Measurements from ENCODE around the gene FBXO47.

FBXO47 gene

DNA sequence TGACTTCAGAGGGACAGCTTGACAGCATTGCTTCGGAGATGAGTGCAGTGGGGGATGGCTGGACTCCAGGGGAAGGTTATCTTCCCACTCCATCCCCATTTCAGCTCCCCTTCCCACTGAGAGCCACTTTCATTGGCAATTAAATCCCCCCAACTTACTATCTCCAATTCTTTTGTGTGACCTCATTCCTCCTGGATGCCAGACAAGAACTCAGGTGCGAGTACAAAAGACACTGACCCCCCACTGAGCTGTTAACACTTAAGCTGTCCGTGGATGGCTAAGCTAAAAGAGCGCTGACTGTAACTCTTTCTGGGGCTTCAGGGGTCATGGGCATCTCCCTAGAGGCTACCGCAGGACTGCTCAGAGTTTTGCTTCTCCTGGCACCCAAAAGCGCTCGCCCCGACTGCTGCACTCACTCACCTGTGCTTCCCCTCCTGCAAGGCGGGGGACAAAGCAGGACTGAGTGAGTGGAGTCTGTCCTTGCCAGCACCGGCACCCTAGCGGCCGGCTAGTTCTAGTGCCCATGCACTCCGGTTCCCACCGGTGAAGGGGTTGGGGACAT, 44.8 kb upstream of the FBXO47 start:
- TF ChIP-seq, protein P1, sequence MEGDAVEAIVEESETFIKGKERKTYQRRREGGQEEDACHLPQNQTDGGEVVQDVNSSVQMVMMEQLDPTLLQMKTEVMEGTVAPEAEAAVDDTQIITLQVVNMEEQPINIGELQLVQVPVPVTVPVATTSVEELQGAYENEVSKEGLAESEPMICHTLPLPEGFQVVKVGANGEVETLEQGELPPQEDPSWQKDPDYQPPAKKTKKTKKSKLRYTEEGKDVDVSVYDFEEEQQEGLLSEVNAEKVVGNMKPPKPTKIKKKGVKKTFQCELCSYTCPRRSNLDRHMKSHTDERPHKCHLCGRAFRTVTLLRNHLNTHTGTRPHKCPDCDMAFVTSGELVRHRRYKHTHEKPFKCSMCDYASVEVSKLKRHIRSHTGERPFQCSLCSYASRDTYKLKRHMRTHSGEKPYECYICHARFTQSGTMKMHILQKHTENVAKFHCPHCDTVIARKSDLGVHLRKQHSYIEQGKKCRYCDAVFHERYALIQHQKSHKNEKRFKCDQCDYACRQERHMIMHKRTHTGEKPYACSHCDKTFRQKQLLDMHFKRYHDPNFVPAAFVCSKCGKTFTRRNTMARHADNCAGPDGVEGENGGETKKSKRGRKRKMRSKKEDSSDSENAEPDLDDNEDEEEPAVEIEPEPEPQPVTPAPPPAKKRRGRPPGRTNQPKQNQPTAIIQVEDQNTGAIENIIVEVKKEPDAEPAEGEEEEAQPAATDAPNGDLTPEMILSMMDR (IDR thresholded peaks at IDR 0.05; ENCODE audit: borderline replicate concordance, insufficient read depth, low read depth, low read length): no peak
- H3K4me3 ChIP-seq (ENCODE audit: low read depth, low read length): no peak overlapping the region

DNA sequence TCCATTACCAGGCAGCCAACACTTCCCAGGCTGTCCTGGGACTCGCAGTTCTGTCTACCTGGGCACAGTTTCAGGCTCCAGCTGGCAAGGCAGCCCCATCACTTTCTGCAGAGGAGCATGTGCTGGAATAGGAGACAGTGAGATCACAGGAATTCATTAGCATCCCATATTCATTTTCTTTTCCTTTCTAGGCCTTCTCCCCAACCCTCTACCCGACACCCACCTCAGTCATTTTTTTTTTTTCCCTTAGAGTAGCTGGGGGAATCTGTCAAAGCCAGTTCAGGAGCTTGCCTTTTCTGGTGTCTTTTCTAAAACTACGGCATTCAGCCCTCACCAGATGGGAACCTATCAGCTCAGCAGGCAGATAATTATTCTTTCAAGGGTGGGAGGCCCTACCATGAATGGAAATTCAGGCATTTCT, 42.4 kb upstream of the FBXO47 start:
- no peak overlapping the region for H3K4me3 ChIP-seq (ENCODE audit: low read depth, low read length)
- TF ChIP-seq, protein P1 (IDR thresholded peaks at IDR 0.05; ENCODE audit: borderline replicate concordance, insufficient read depth, low read depth, low read length): no peak

DNA sequence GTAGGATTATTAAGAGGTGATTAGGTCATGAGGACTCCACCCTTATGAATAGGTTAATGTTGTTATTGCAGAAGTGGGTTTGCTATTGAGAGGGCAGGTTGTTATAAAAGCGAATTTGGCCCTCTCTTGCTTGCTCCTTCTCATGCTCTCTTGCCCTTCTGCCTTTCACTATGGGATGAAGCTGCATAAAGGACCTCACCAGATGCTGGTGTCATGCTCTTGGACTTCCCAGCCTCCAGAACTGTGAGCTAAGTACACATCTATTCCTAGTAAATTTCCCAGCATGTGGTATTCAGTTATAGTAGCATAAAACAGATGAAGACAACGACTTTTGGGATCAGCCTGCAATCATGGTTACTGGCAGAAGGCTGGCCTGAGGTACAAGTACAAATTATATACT, 41.4 kb upstream of the FBXO47 start:
- TF ChIP-seq, protein P1 (IDR thresholded peaks at IDR 0.05; ENCODE audit: borderline replicate concordance, insufficient read depth, low read depth, low read length): no peak

DNA sequence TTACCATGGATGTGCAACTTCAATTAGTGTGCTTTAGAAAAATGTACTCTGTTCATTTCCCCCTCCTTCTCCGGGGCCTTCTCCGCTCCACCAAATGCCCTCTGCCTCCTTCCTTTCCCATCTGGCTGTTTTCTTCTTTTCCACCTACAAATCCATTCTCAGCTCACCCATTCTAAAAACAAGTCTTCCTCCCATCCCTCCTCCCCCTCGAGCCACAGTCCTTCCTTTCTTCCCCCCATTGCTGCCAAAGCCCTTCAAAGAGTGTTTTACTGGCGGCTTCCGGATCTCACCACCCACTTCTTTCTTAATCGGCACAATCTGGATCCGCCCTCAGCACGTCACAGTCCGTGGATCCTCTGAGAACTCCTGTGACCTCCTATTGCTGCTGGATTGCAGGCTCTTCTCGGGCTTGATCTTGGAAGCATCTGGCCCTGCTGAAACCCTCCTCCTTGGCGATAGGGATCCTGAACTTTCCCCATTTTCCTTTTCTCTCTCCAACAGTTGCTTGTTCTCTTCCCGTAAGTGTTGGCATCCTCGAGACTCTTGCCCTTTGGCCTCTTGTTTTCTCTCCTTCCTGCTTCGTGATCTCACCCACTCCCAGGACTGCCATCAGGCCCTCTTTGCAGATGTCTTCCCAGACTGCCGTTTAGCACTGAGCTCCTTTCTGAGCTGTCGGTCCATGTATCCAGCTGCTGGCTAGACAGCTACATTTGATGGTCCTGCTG, 36.0 kb upstream of the FBXO47 start:
- TF ChIP-seq, protein P1 (IDR thresholded peaks at IDR 0.05; ENCODE audit: borderline replicate concordance, insufficient read depth, low read depth, low read length): no peak

More for the DNA sequence above, 41.4 kb upstream of the FBXO47 start:
- no peak overlapping the region for H3K4me3 ChIP-seq (ENCODE audit: low read depth, low read length)

DNA sequence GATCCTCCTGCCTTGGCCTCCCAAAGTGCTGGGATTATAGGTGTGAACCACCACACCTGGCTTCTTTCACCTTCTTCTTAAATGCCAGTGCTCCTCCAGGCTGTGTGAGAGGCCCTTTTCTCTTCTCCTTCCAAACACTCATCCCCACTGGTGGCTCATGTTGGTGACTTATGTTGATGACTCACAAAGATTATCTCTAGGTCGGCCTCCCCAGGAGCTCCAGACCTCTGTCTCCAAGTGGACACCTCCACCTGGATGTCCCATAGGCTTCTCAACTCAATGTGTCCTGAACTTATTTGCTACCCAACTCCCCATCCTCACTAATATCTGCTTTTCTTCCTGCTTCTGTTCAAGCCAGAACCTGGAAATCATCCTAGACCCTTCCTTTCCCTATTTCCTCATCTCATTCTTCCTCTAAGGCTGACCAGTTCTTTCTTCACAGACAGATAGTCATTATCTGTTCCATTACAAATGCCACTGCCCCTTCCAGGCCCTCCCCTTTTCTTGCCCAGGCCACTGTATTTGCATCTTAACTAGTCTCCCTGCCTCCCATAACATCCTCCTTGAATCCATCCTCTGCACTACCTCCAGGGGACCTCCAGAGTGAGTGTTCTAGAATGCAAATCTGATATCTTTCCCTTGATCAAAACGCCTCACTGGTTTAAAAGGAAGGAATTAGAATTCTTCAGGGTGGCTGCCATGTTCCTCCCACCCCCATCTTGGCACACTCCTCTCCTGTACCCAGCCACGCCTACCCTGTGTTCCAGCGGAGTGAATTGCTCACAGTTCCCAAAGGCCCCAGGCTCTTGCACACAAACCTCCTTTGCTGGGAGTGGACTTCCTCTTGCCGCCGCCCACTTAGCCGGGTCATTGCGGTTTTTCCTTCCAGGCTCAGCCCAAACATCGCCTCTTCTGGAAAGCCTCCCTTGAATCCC, 34.8 kb upstream of the FBXO47 start:
- TF ChIP-seq, protein P1 (IDR thresholded peaks at IDR 0.05; ENCODE audit: borderline replicate concordance, insufficient read depth, low read depth, low read length): no peak
- H3K4me3 ChIP-seq (ENCODE audit: low read depth, low read length): no peak overlapping the region

More for the DNA sequence above, 36.0 kb upstream of the FBXO47 start:
- no peak overlapping the region for H3K4me3 ChIP-seq (ENCODE audit: low read depth, low read length)

DNA sequence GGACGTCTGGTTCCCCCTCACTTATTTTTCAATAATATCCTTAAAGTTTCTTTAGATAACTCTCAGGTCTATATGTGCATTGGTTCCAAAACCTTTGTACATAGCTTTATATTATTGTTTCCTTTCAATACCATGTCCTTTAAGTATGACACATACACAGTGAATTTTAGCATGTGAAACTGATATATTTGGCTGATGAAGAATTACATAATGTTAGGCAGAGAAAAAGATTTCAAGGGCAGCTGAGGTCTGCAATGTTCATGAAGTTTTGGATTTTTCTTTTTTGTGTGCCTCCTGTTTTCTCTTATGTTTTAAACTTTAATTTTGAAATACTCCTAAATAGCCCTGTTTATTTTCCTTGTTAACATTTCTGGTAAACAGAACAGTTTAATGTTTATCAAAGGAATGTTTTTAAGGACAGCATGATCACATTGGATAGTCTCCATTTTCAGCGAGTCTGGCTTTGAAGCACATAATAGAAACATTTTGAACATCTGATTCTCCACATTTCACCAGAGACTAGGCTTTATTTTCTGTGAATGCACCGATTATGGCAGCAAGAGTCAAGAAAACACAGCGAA, 32.9 kb upstream of the FBXO47 start:
- H3K4me3 ChIP-seq (ENCODE audit: low read depth, low read length): no peak overlapping the region

More for the DNA sequence above, 32.9 kb upstream of the FBXO47 start:
- TF ChIP-seq, protein P1 (IDR thresholded peaks at IDR 0.05; ENCODE audit: borderline replicate concordance, insufficient read depth, low read depth, low read length): no peak
